H1 (cell line): ENCODE measurements around the gene PNLIPRP1. TPM values are rescaled to one million over a fixed set of nuclear protein-coding genes. Genes with fewer than 3 reads are reported as not detected.

ENCODE experiments used
- CTCF ChIA-PET: fragments of 300-600 bp; sonication (Branson Sonifier 250); formaldehyde crosslinking; loops from one replicate; lab custom pipeline; 2021; ENCODE audit not compliant: partially characterized antibody; lab: Charles Lee
- POLR2A ChIA-PET: fragments of 300-600 bp; sonication (Branson Sonifier 250); formaldehyde crosslinking; loops from one replicate; lab custom pipeline; 2021; ENCODE audit warnings: inconsistent platforms; ENCODE audit not compliant: partially characterized antibody; lab: Charles Lee
- DNase-seq, 2 experiments: peaks; one replicate each; pipeline versions ENCODE4 v3.0.0 to v3.0.0-alpha.2; 2010 to 2022; ENCODE audit warnings: low spot score in 2 of 2, low read depth in 1 of 2, mixed read lengths in 1 of 2
- FAIRE-seq: peaks from 2 replicates; lab custom pipeline; 2011; peaks lifted over from hg19 to GRCh38; lab: Jason Lieb, UNC
- H2AFZ ChIP-seq: 2 replicates; pipeline ENCODE4 v1.8.1; 2012; ENCODE audit warnings: low read length, inconsistent platforms
- H2AK5ac ChIP-seq: 2 replicates; pipeline ENCODE4 v1.6.1; 2013; ENCODE audit warnings: low read depth, low read length
- H2BK120ac ChIP-seq: replicated peaks from 2 replicates; pipeline ENCODE3; 2013; ENCODE audit warnings: low read depth, low read length, inconsistent platforms
- H2BK12ac ChIP-seq: 2 replicates; pipeline ENCODE4 v1.6.1; 2013; ENCODE audit warnings: low read depth, low read length
- H2BK15ac ChIP-seq: 2 replicates; pipeline ENCODE4 v1.6.1; 2013; ENCODE audit warnings: low read length
- H2BK20ac ChIP-seq: 2 replicates; pipeline ENCODE4 v1.6.1; 2013; ENCODE audit warnings: low read length
- H2BK5ac ChIP-seq: 2 replicates; pipeline ENCODE4 v1.6.1; 2013; ENCODE audit warnings: low read depth, low read length
- H3K14ac ChIP-seq: 2 replicates; pipeline ENCODE4 v1.6.1; 2013; ENCODE audit warnings: inconsistent platforms; ENCODE audit not compliant: insufficient read length
- H3K18ac ChIP-seq: 2 replicates; pipeline ENCODE4 v1.6.1; 2013; ENCODE audit warnings: low read length; ENCODE audit errors: extremely low read depth
- H3K23ac ChIP-seq: 2 replicates; pipeline ENCODE4 v1.6.1; 2013; ENCODE audit warnings: inconsistent platforms; ENCODE audit not compliant: insufficient read length
- H3K23me2 ChIP-seq: 2 replicates; pipeline ENCODE4 v1.6.1; 2013; ENCODE audit warnings: low read depth, low read length
- H3K27ac ChIP-seq: 2 replicates; pipeline ENCODE4 v1.6.1; 2011; ENCODE audit warnings: low read depth, low read length, inconsistent platforms
- H3K27me3 ChIP-seq, 4 experiments: replicated peaks in 1 of 4; 1 replicate in 1 of 4; 2 replicates in 3 of 4; pipeline versions ENCODE4 v1.6.1 to v1.8.1; 2011 to 2013; ENCODE audit warnings: low read length in 3 of 4, mild to moderate bottlenecking in 3 of 4, inconsistent platforms in 2 of 4, mixed read lengths in 2 of 4, moderate library complexity in 1 of 4; ENCODE audit not compliant: control insufficient read depth in 3 of 4, insufficient read depth in 3 of 4; ENCODE audit errors: extremely low read depth in 1 of 4
- H3K36me3 ChIP-seq, 4 experiments: 2 replicates each; pipeline versions ENCODE4 v1.6.1 to v1.8.1; 2011 to 2013; ENCODE audit warnings: mild to moderate bottlenecking in 4 of 4, low read length in 3 of 4, moderate library complexity in 2 of 4, control low read depth in 1 of 4, inconsistent platforms in 1 of 4; ENCODE audit not compliant: insufficient read depth in 4 of 4, control insufficient read depth in 2 of 4
- H3K4ac ChIP-seq: replicated peaks from 2 replicates; pipeline ENCODE3; 2013; ENCODE audit warnings: low read length, low read depth, mixed read lengths, inconsistent platforms; ENCODE audit not compliant: insufficient read length
- H3K4me1 ChIP-seq, 4 experiments: replicated peaks in 1 of 4; 1 replicate in 1 of 4; 2 replicates in 3 of 4; pipeline versions ENCODE4 v1.6.1 to v1.8.1; 2011 to 2013; ENCODE audit warnings: low read length in 3 of 4, inconsistent platforms in 2 of 4, mixed read lengths in 1 of 4; ENCODE audit not compliant: insufficient read depth in 4 of 4, control insufficient read depth in 3 of 4
- H3K4me2 ChIP-seq, 2 experiments: 2 replicates each; pipeline versions ENCODE4 v1.6.1 to v1.8.1; 2011 to 2013; ENCODE audit warnings: low read depth in 2 of 2, low read length in 2 of 2, control low read depth in 1 of 2, inconsistent platforms in 1 of 2, mild to moderate bottlenecking in 1 of 2; ENCODE audit not compliant: insufficient read depth in 1 of 2
- H3K4me3 ChIP-seq, 4 experiments: fragments of 200-600, 300-600 bp in 1 of 4; sonication (generic), shearing (Covaris generic), sonication (Bioruptor Twin) in 1 of 4; 2 replicates each; pipeline versions ENCODE4 v1.5.1 to v1.8.1; 2011 to 2016; ENCODE audit warnings: low read length in 4 of 4, low read depth in 3 of 4, control low read depth in 2 of 4, inconsistent platforms in 2 of 4, mild to moderate bottlenecking in 2 of 4, mixed read lengths in 1 of 4, moderate library complexity in 1 of 4; ENCODE audit not compliant: insufficient read depth in 2 of 4; ENCODE audit errors: extremely low read depth in 1 of 4
- H3K56ac ChIP-seq: replicated peaks from 2 replicates; pipeline ENCODE3; 2013; ENCODE audit warnings: low read depth, mild to moderate bottlenecking, mixed read lengths, low read length, inconsistent platforms; ENCODE audit not compliant: insufficient read length
- H3K79me1 ChIP-seq: 2 replicates; pipeline ENCODE4 v1.6.1; 2013; ENCODE audit warnings: low read depth, low read length, control low read depth
- H3K79me2 ChIP-seq, 2 experiments: 2 replicates each; pipeline versions ENCODE4 v1.6.1 to v1.8.1; 2012 to 2013; ENCODE audit warnings: low read length in 2 of 2, mild to moderate bottlenecking in 2 of 2, inconsistent platforms in 1 of 2; ENCODE audit not compliant: insufficient read depth in 2 of 2, control insufficient read depth in 1 of 2
- H3K9ac ChIP-seq, 4 experiments: replicated peaks in 1 of 4; 1 replicate in 1 of 4; 2 replicates in 3 of 4; pipeline versions ENCODE4 v1.6.1 to v1.8.1; 2011 to 2013; ENCODE audit warnings: low read depth in 3 of 4, low read length in 3 of 4, control low read depth in 2 of 4, mild to moderate bottlenecking in 2 of 4, moderate library complexity in 2 of 4, inconsistent platforms in 1 of 4; ENCODE audit errors: extremely low read depth in 1 of 4
- H3K9me3 ChIP-seq, 2 experiments: 2 replicates each; pipeline versions ENCODE4 v1.6.1 to v1.8.1; 2012 to 2013; ENCODE audit warnings: mild to moderate bottlenecking in 2 of 2, moderate library complexity in 2 of 2, control low read depth in 1 of 2, inconsistent platforms in 1 of 2, low read depth in 1 of 2, low read length in 1 of 2, mixed read lengths in 1 of 2; ENCODE audit not compliant: insufficient read depth in 2 of 2
- H4K20me1 ChIP-seq, 2 experiments: replicated peaks in 1 of 2; 2 replicates each; pipeline versions ENCODE3 to v1.8.1; 2011 to 2013; ENCODE audit warnings: inconsistent platforms in 2 of 2, low read length in 2 of 2, mild to moderate bottlenecking in 1 of 2; ENCODE audit not compliant: insufficient read depth in 2 of 2, control insufficient read depth in 1 of 2
- H4K5ac ChIP-seq: 2 replicates; pipeline ENCODE4 v1.6.1; 2013; ENCODE audit warnings: low read length, low read depth, mixed read lengths, inconsistent platforms; ENCODE audit not compliant: insufficient read length
- H4K8ac ChIP-seq: 2 replicates; pipeline ENCODE4 v1.8.0; 2013; ENCODE audit warnings: mild to moderate bottlenecking, moderate library complexity, low read length, inconsistent platforms; ENCODE audit not compliant: insufficient read depth; ENCODE audit errors: extremely low read depth
- H4K91ac ChIP-seq: replicated peaks from 2 replicates; pipeline ENCODE3; 2013; ENCODE audit warnings: low read length, mixed read lengths, inconsistent platforms; ENCODE audit not compliant: insufficient read length
- CBX8 ChIP-seq: fragments of 300-800, 300-1000 bp; sonication (generic); IDR thresholded peaks from 2 replicates; pipeline ENCODE4 v1.7.1; 2016; ENCODE audit warnings: low read depth, low read length, borderline replicate concordance
- GABPA ChIP-seq: IDR thresholded peaks from 2 replicates; pipeline ENCODE4 v1.6.1; 2011; ENCODE audit warnings: mild to moderate bottlenecking, low read length, moderate library complexity, borderline replicate concordance; ENCODE audit not compliant: insufficient read depth
- HDAC6 ChIP-seq: IDR thresholded peaks from one replicate; pipeline ENCODE4 v1.7.1; 2012; ENCODE audit warnings: low read depth, mild to moderate bottlenecking, inconsistent platforms, low read length, moderate library complexity
- KDM4A ChIP-seq: IDR thresholded peaks from one replicate; pipeline ENCODE4 v1.7.1; 2012; ENCODE audit warnings: low read depth, mild to moderate bottlenecking, moderate library complexity, low read length, inconsistent platforms; ENCODE audit not compliant: severe bottlenecking
- NANOG ChIP-seq: IDR thresholded peaks from 2 replicates; pipeline ENCODE4 v1.6.1; 2011; ENCODE audit warnings: low read length, low read depth, mild to moderate bottlenecking, inconsistent platforms; ENCODE audit not compliant: insufficient read depth, poor library complexity, severe bottlenecking
- SIN3A ChIP-seq, 2 experiments: IDR thresholded peaks in 1 of 2; conservative IDR thresholded peaks in 1 of 2; 2 replicates each; pipeline ENCODE4 v1.6.1; 2011 to 2012; ENCODE audit warnings: low read length in 2 of 2, improper control_type of control experiment in 1 of 2, low read depth in 1 of 2, mild to moderate bottlenecking in 1 of 2
- SIX5 ChIP-seq: IDR thresholded peaks from 2 replicates; pipeline ENCODE4 v1.6.1; 2011; ENCODE audit warnings: mild to moderate bottlenecking, low read depth, low read length
- YY1 ChIP-seq: IDR thresholded peaks from 2 replicates; pipeline ENCODE4 v1.6.1; 2011; ENCODE audit warnings: low read depth, mild to moderate bottlenecking, low read length
- WGBS, 2 experiments: shearing (Covaris generic) in 1 of 2; methylation state at CpG; one replicate each; pipeline versions ENCODE4 v1.1.6 to v1.1.7; 2013 to 2015; ENCODE audit warnings: low lambda C conversion rate in 2 of 2, mixed read lengths in 2 of 2, inconsistent platforms in 1 of 2, low coverage in 1 of 2, missing lambda C conversion rate in 1 of 2; ENCODE audit not compliant: insufficient replicate concordance in 2 of 2, insufficient coverage in 1 of 2, insufficient read length in 1 of 2; ENCODE audit errors: extremely low coverage in 1 of 2, missing lambda C conversion rate in 1 of 2; 5-methylcytosine and 5-hydroxymethylcytosine counted together
- polyA plus RNA-seq, 7 experiments: library from polyadenylated mRNA; depleted of rRNA in 3 of 7; stranded (reverse) in 5 of 7; unstranded in 2 of 7; fragments of >200 nt in 5 of 7; fragments of 200-250 nt in 2 of 7; gene quantifications; 1 replicate in 5 of 7; 2 replicates in 1 of 7; 4 replicates in 1 of 7; pipeline versions ENCODE4 v1.2.1 to v1.2.3, GENCODE V29; 2011 to 2013; ENCODE audit warnings: missing spikeins in 2 of 7, mixed read lengths in 2 of 7
- total RNA-seq: library from RNA; stranded (reverse); fragmentation: NEBNext Ultra II Directional; extraction: Animal tissue kit (Norgen Biotek cat#: 25700); gene quantifications from 2 replicates; pipeline ENCODE4 v1.2.1, GENCODE V29; 2021
- TF ChIP-seq, protein P1 (sequence below): IDR thresholded peaks from 2 replicates; pipeline ENCODE4 v1.6.1; 2011; ENCODE audit warnings: low read length, improper control_type of control experiment
- TF ChIP-seq, protein P2 (sequence below), 3 experiments: IDR thresholded peaks; 1 replicate in 2 of 3; 2 replicates in 1 of 3; pipeline versions ENCODE4 v1.5.1 to v1.6.1; 2011; ENCODE audit warnings: low read length in 3 of 3, mild to moderate bottlenecking in 3 of 3, inconsistent platforms in 2 of 3, low read depth in 1 of 3, moderate library complexity in 1 of 3; ENCODE audit not compliant: insufficient read depth in 1 of 3; ENCODE audit errors: control extremely low read depth in 1 of 3

The PNLIPRP1 gene
- total and polyA plus RNA-seq, 2 of the 8 experiments (the other 6 are each of a cell fraction or from before 2014, with no cell fraction given) = not detected

DNA sequence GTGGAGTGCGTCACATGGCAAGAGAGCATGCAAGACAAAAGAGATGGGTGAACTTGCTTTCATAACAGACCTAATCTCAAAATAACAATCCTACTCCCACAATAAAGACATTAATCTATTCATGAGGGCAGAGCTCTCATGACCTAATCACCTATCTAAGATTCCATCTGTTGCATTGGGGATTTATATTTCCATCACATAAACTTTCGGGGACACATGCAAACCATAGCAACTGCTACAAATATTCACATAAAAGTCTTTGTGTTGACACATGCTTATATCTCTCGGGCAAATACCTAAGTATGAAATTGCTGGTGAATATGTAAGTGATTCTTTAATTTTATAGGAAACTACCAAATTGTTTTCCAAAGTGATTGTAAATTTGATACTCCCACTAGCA, 16.0 kb upstream of the PNLIPRP1 start:
- H3K23ac ChIP-seq = no peak overlapping the region
- no peak for FAIRE-seq
- CTCF ChIA-PET = no interaction called here

More for the DNA sequence above, 16.0 kb upstream of the PNLIPRP1 start:
- H2BK5ac ChIP-seq = no peak overlapping the region
- H3K4me2 ChIP-seq = no peak overlapping the region
- H3K9me3 ChIP-seq = no peaks in the 10 kb centered on the region
- no peaks in the 10 kb centered on the region for H3K23me2 ChIP-seq
- H2AFZ ChIP-seq = no peak overlapping the region
- no peak overlapping the region for H3K4ac ChIP-seq
- H3K56ac ChIP-seq = no peak overlapping the region
- H4K5ac ChIP-seq = no peak overlapping the region
- H2BK15ac ChIP-seq = no peak overlapping the region
- H2BK12ac ChIP-seq = no peak overlapping the region
- no peak overlapping the region for H3K9ac ChIP-seq
- no peaks in the 10 kb centered on the region for H4K20me1 ChIP-seq
- H3K4me3 ChIP-seq = no peak overlapping the region
- H3K27ac ChIP-seq = no peak overlapping the region
- H4K91ac ChIP-seq = no peak overlapping the region
- no peaks in the 10 kb centered on the region for H3K36me3 ChIP-seq
- no peaks in the 10 kb centered on the region for H3K4me1 ChIP-seq
- no peak overlapping the region for H2BK20ac ChIP-seq
- POLR2A ChIA-PET = no interaction called here
- H3K27me3 ChIP-seq = no peaks in the 10 kb centered on the region
- H3K14ac ChIP-seq = no peak overlapping the region
- no peak overlapping the region for H3K18ac ChIP-seq
- no peak overlapping the region for H4K8ac ChIP-seq
- H3K79me2 ChIP-seq = no peaks in the 10 kb centered on the region
- no peak for DNase-seq
- TF ChIP-seq GABPA (no peak), HDAC6 (no peak), CBX8 (no peak), SIX5 (no peak), NANOG (no peak), KDM4A (no peak), YY1 (no peak), SIN3A (conservative IDR thresholded peaks at IDR 0.05 in 1 of 2, IDR thresholded peaks at IDR 0.05 in 1 of 2; ENCODE audit: low read depth in 1 of 2, low read length in 2 of 2) (no peak)
- TF ChIP-seq, protein P1, sequence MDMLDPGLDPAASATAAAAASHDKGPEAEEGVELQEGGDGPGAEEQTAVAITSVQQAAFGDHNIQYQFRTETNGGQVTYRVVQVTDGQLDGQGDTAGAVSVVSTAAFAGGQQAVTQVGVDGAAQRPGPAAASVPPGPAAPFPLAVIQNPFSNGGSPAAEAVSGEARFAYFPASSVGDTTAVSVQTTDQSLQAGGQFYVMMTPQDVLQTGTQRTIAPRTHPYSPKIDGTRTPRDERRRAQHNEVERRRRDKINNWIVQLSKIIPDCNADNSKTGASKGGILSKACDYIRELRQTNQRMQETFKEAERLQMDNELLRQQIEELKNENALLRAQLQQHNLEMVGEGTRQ = no peak
- TF ChIP-seq, protein P2, sequence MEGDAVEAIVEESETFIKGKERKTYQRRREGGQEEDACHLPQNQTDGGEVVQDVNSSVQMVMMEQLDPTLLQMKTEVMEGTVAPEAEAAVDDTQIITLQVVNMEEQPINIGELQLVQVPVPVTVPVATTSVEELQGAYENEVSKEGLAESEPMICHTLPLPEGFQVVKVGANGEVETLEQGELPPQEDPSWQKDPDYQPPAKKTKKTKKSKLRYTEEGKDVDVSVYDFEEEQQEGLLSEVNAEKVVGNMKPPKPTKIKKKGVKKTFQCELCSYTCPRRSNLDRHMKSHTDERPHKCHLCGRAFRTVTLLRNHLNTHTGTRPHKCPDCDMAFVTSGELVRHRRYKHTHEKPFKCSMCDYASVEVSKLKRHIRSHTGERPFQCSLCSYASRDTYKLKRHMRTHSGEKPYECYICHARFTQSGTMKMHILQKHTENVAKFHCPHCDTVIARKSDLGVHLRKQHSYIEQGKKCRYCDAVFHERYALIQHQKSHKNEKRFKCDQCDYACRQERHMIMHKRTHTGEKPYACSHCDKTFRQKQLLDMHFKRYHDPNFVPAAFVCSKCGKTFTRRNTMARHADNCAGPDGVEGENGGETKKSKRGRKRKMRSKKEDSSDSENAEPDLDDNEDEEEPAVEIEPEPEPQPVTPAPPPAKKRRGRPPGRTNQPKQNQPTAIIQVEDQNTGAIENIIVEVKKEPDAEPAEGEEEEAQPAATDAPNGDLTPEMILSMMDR (IDR thresholded peaks at IDR 0.05; ENCODE audit: control extremely low read depth in 1 of 3, insufficient read depth in 1 of 3, low read depth in 1 of 3, low read length in 3 of 3) = no peak
- no peak overlapping the region for H2BK120ac ChIP-seq
- H3K79me1 ChIP-seq = no peaks in the 10 kb centered on the region
- WGBS, 2 experiments = 82% methylated on average over 3 of the region's 3 CpGs; no CpG with 5 or more reads in 1 of the 2 experiments
- H2AK5ac ChIP-seq = no peak overlapping the region
